ENCODE data around the gene SLC10A3. TPM values are rescaled to one million over a fixed set of nuclear protein-coding genes. Genes with fewer than 3 reads are reported as not detected.

The SLC10A3 gene
- total RNA-seq, 1 donor from 2014 or later = 28.5 TPM

DNA sequence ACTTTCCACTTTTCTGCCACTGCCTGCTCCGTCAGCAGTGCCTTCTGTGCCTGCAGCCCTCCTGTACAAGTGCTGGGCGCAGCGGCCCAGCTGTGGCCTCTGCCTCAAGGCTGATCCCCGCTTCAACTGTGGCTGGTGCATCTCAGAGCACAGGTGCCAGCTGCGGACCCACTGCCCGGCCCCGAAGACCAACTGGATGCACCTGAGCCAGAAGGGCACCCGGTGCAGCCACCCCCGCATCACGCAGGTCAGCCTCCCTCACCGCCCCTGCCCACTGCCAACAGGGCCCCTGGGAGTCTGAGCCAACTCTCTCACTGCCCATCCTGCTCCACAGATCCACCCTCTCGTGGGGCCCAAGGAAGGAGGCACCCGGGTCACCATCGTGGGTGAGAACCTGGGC is 24.8 kb downstream of the SLC10A3 start:
- DNase-seq (ENCODE audit: low read depth) = no peak

DNA sequence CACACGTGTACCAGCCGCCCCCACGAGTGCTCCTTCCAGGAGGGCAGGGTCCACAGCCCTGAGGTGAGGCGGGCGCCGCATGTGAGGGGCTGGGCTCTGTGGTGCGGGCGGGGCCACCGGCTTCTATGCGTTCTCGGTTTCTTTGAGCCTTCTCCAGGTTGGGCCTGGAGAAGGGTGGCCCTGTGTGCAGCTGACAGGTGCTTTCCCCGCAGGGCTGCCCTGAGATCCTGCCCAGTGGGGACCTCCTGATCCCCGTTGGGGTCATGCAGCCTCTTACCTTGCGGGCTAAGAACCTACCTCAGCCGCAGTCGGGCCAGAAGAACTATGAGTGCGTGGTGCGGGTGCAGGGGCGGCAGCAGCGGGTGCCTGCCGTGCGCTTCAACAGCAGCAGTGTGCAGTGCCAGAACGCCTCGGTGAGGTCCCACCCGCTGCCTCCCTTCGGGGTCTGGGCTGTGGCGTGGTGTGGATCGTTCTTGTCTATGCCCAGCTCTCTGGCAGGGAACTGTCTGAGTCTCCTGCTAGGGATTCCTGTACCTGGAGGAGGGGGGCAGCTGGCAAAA is 25.5 kb downstream of the SLC10A3 start:
- DNase-seq (ENCODE audit: low read depth) = no peak

DNA sequence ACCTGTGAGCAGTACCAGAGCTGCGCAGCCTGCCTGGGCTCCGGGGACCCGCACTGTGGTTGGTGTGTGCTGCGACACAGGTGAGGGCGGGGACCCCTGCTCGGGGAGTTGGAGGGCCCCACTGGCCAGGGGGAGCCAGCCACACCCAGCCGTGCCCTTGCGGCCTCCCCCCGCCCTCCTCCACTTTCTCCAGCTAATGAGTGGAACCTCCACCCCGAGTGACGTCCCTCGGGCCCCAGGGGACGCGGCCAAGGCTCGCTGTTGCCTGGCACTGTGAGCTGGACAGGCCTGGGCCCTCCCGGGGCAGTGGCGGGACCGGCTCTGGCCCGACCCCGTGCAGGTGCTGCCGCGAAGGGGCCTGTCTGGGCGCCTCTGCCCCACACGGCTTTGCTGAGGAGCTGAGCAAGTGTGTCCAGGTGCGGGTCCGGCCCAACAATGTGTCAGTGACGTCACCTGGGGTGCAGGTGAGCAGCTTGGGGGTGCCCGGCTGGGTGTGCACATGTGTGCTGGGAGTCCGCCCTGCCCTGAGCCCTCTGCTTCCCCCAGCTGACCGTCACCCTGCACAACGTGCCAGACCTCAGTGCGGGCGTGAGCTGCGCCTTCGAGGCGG is 26.7 kb downstream of the SLC10A3 start:
- DNase-seq (ENCODE audit: low read depth) = no peak

DNA sequence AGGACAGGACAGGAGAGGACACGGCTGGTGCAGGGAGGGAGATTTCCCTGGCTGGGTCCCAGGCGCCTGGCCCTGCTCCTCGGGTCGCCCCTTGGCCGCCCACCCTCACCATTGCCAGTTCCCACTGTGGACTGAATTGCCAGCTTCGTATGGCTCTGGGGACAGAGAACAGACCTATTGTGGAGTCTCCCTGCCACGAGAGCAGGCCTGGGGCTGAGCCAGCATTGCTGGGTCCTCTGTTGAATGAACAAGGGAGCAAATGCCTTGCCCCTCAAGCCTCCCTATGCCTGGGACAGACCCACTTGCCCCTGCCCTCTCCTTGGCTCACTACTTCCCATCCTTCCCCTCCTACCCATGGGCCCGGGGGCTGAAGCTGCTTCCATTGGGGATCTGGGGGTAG is 28.0 kb downstream of the SLC10A3 start:
- DNase-seq (ENCODE audit: low read depth) = no peak

DNA sequence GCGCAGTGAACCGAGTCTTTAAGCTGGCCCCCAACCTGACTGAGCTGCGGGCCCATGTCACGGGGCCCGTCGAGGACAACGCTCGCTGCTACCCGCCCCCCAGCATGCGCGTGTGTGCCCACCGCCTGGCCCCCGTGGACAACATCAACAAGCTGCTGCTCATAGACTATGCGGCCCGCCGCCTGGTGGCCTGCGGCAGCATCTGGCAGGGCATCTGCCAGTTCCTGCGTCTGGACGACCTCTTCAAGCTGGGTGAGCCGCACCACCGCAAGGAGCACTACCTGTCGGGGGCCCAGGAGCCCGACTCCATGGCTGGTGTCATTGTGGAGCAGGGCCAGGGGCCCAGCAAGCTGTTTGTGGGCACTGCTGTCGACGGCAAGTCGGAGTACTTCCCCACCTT is 30.1 kb downstream of the SLC10A3 start:
- DNase-seq (ENCODE audit: low read depth) = no peak

DNA sequence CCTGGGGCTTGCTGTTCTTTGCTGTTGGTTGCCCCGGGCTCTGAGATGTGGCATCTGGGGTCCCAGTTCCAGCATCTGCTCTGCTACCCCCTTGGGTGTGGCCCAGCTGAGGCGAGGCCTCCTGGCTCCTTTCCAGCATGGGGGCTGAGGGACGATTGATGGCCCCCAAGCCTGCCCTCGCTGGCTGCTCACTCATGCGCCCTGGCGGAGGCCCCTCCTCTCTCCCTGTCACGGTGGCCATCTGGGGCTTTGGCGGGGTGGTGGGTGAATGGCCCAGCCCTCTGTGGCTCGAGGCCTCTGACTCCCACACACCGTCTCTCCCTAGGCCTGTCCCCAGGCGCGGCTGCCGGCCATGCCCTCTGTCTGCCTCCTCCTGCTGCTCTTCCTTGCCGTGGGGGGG is 30.6 kb downstream of the SLC10A3 start:
- no peak for DNase-seq (ENCODE audit: low read depth)

DNA sequence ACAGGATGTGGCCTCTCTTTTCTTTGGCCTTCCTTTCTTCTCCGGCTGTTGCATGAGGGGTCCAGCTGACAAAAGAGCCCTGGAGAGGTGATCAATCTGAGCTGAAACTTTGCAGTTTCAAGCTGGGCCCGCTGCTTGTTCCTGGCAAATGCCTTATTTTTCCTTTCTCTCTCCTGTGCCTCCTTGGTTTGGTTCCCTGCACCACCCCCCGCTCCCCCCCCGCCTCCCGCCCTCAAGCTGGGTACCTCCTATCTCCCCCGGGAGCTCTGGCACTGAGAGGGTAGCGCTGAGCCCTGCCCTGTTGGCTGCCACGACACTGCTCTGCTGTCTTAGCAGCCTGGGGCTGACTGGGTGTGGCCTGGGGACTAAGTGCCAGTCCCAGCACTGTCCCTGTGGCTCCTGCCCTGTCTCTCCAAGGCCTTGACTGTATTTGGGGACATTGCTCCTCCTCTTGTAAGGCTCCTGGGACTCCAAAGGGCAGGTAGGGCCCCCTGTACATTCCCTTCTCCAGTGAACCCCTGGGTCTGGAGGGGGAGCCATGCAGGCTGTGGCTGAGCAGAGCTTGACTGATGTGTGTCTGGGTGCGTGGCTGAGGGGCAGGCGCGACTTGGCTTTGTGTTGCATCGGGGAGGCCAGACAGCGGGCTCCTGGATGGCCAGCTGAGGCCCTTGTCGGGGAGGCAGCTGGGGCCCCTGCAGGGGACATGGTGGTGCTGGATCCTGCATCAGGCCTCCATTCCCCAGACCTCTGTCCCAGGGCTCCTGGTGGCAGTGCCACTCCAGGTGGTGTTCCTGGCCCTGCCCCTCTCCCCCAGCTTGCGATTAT is 31.3 kb downstream of the SLC10A3 start:
- DNase-seq (ENCODE audit: low read depth) = peak; percentile 49

DNA sequence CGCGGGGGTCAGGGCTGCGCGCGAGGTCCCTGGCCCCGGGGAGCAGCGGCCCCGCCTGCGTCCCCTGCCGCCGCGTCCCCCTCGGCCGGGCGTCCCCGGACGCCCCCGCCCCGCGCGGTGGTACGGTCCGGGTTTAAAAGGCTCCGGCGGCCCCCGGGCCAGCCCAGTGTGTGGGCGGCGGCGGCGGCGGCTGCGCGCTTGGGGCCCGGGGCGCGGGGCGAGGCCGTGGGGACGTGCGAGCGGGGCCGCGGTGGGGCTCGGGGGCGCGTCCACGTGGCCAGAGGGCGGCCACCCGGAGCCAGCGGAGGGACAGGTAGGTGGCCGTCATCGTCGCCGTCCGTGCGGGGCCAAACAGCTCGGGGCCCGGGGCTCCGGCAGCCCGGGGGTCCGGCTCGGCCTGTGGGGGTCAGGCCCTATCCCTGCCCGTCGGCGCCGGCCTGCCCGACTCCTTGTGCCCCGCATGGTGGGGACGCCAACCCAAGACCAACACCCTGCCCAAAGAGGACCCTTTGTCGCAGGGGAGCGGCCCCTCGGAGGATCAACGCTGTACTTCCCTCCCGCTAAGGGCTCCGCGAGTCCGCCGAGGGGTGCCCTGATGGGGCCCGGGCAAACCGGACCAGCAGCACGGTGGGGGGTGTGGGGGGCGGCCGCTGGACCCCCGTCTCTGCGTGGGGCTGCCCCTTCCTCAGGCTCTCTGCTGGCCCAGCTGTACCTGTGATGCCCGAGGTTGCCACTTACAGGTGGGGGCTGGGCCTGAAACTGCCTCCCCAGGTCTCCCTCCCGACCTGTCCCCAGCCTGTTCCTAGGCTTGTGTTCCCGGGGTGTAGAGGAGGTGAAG is 32.1 kb downstream of the SLC10A3 start, which contains the start of gene PLXNA3:
PLXNA3 (plus strand) TSS at position 166 of the 838 bp plus-strand sequence. CDS start 1,903 bp downstream, outside the sequence.
- DNase-seq (ENCODE audit: low read depth) = peak; percentile 31

DNA sequence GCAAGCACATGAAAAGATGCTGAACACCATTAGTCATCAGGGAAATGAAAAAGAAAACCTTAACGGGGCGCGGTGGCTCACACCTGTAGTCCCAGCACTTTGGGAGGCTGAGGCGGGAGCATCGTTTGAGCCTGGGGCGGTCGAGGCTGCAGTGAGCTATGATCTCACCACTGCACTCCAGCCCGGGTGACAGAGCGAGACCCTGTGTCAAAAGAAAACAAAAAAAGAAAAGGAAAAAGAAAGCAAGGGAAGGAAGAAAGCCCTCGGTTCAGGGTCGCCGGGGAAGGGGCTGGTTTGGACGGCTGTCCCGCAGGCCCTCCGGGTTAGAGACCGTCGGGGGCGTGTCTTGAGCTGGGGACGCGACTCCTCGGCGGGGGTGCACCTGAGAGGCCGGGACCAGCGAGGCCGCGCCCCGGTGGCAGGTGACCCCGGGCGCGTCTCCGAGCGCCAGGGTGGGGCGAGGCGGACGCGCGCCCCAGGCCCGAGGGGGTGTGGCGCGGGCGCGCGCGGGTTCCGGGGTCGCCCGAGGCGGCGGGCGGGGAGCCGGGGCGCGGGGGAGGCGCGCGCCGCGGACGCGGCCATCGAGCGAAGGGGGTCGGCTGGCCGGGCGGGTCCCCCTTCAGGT is 32.8 kb downstream of the SLC10A3 start:
- peak; percentile 18 for DNase-seq (ENCODE audit: low read depth)

DNA sequence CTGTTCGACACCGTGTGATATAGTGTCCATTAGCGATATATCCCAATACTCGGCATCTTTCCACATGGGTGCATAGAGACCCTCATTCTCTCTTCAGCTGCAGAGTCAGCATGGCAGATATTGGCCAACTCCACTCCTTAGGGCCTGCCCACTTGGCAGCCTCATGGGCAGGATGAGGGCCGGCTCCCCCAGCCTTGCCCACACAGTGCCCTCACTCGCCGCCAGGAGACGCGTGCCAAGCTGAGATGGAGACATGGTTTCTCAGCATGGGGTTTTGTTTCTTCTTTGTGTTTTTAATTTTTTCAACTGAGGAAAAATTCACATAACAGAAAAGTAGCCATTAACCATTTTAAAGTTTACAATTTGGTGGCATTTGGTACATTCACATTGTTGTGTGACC is 37.6 kb downstream of the SLC10A3 start:
- DNase-seq (ENCODE audit: low read depth) = no peak

DNA sequence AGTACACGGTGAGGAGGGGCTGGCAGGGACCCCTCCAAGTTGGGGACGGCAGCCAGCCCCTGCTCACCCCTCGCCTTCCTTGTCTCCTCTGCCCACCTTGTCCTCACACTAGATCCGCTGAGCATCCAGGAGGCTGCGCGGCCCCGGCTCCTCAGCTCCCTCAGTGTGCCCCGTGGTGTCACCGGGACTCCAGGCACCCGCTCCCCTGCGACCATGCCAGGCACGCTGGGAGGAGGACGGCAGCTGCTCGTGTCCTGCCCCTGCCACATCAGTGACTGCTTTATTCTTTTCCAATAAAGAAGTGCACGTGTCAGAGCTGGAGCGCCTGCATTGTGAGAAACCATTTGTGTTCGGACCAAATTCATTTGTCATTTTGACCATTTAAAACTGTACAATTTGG is 40.1 kb downstream of the SLC10A3 start:
- DNase-seq (ENCODE audit: low read depth) = no peak

DNA sequence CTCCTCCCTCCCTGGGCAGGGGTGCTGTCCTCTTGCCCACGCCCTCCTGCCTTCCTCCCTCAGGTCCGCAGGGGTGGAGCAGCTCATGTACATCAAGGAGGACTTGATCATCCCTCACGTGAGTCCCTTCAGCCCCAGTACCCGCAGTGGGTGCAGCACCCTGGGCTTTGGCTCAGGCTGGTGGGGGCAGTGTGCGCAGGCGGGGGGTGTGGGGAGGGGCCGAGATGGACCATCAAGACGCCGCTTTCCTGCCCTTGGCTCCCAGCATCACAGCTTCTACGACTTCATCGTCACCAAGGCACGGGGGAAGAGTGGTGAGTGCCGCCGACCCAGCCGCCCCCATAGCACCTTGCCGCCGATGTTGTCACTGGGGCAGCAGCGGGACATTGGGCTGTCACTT is 40.8 kb downstream of the SLC10A3 start:
- no peak for DNase-seq (ENCODE audit: low read depth)

DNA sequence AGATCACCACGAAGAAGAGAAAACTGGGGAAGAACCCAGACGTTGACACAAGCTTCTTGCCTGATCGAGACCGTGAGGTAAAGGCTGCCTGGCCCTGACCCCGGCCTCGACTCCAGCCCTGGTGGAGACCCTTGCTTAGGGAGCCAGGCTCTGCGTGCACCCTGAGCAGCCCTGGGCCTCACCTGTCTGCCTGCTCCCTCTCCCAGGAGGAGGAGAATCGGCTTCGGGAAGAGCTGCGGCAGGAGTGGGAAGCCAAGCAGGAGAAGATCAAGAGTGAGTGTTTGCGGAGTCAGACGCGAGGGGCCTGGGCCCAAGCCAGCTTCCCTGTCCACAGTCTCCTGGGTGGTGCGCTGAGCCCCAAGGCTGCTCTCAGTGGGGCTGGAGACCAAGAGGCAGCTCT is 41.9 kb downstream of the SLC10A3 start:
- DNase-seq (ENCODE audit: low read depth) = no peak

DNA sequence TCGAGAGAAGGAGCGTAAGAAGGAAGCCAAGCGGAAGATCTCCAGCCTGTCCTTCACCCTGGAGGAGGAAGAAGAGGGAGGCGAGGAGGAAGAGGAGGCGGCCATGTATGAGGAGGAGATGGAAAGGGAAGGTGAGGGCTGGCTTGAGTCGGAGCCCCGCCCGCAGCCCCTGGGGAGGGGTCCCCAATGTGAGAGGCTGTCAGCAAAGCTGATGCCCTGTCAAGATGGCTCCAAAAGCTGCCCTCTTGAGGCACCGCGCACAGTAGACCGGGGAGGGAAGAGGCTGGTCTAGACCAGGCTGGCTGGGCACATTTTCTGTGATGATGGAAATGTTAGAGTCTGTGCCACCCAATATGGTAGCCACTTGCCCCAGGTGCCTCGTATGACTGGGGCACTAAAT is 44.0 kb downstream of the SLC10A3 start:
- DNase-seq (ENCODE audit: low read depth) = no peak

DNA sequence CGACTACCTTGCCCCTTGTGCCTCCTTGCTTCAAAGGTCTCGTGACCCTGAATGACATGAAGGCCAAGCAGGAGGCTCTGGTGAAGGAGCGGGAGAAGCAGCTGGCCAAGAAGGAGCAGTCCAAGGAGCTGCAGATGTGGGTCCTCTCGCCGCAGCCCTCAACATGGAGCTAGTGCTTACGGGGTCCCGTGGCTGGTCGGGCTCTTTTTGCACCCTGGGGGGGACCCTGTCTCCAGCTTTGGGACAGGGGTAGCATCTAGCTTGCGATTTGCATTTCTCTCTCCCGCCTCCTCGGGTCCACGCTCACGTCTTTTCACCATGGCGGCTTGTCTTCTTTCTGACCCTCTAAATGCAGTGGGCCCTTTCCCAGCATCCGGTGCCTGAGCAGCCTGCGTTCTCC is 44.7 kb downstream of the SLC10A3 start:
- DNase-seq (ENCODE audit: low read depth) = no peak

DNA sequence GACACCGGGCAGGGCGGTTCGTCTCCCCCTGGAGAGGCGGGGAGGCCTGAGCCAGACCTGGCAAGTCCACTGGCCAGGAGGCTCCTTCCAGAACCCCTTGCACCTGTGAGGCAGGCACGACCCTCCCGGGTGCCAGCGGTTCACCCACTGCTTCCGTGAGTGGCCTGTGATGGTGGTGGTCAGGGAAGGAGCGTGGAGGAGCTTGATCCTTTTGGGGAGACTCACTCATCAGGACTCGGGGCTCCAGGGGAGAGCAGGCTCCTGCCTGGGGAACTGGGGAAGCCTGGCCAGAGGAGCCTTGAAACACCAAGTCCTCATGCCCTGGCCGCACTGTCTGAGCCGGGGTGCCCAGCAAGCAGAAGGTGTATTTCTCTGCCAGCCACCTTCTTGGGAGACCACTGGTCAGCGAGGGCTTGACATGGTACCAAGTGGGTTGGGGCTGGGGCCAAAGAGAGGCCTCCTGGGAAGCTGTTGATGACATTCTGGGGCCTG is 45.6 kb downstream of the SLC10A3 start:
- DNase-seq (ENCODE audit: low read depth) = no peak

DNA sequence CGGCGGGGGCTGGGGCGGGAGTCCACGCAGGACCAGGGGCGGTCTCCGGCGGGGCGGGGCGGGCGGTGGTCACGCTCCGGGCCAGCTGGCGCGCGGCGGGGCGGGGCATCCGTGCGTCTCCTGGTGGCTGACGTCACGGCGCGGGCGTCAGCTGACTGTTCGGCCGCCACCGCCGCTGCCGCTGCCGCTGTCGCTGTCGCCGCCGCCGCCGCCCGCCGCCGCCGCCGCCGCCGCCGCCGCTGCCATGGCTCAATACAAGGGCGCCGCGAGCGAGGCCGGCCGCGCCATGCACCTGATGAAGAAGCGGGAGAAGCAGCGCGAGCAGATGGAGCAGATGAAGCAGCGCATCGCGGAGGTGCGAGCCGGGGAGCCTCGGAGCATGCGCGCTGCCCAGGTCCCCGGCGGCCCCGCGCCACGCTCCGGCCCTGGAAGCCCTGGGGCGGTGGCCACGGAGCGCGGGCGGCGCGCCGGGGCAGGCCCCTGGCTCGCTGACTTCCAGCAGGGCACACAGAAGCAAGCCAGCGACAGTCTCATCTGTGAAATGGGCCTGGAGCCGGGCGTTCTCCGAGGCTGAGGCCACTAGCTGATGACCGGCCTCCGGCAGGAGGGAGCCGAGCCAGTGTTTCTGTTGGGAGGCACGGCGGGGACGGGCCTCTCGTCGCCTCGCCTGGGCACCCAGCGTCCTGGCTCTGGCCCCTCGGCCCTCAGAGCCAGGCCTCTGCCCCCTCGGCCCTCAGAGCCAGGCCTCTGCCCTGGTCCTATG is 46.3 kb downstream of the SLC10A3 start, which contains the start of gene FAM50A:
FAM50A (plus strand) TSS at position 150 of the 763 bp plus-strand sequence; CDS start at position 245, 95 bp downstream.
- peak; percentile 68 for DNase-seq (ENCODE audit: low read depth)

DNA sequence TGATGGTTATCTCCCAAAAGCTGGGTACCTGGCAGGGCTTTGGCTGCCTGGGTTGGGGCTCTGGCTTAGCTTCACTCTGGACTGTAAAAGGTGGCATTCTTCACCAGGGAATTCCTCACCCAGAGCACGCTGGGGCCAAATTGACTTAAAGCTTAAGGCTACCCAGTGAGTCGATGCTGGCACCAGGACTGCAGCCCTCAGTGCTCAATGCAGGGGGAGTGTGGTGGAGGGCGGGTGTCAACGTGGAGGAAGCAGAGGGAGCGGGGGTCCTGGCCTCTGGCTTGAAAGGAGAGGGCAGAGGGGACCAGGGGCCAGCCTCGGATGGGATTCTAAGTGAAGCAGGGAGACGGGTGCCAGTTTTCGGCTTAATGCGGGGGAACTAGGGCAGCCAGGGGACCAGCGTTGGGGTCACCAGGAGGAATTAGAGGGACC is 46.9 kb downstream of the SLC10A3 start:
- no peak for DNase-seq (ENCODE audit: low read depth)

DNA sequence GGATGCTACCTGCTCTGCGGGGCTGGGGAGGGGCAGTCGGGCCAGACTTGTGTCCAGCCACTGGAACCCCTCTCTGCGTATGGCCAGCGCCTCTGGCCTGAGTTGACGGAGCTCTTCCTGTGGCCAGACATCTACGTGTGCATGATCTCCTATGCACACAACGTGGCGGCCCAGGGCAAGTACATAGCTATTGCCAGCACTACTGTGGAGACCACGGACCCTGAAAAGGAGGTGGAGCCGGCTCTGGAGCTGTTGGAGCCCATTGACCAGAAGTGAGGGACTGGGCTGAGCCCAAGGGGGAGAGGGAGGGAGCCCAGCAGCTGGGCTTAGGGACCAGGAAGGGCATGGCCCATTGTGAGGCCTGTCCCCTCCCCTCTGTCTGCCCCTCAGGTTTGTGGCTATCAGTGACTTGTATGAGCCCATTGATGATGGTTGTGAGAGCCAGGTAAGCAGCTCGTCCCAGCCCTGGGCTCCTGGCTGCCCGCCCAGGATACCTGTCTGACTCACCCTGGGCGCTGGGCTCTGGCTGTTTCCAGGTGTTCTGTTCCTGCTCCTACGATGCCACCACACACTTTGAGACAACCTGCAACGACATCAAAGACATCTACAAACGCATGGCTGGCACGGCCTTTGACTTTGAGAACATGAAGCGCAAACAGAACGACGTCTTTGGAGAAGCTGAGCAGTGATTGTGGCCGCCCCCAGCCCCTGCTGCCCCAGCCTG is 48.3 kb downstream of the SLC10A3 start:
- DNase-seq (ENCODE audit: low read depth) = no peak

All from myocyte (in vitro differentiated cells).